GM18907 (cell line): Measurements from ENCODE around the gene PLD1.
"Not testable (repeated sequence)": the region's sequence is repeated elsewhere in the genome, so short reads cannot be mapped to it uniquely, and the experiment has no call there.

ENCODE experiments used
- ATAC-seq: cut with Tn5 transposase; IDR thresholded peaks from one replicate; pipeline ENCODE4 v1.9.1; 2021; ENCODE audit warnings: mild to moderate bottlenecking, moderate library complexity; ENCODE audit not compliant: unreplicated experiment

The PLD1 gene

GRCh38 chr3:171821044-171821443, 10.8 kb upstream of the PLD1 start:
- ATAC-seq: no peak

GRCh38 chr3:171817074-171817800, 7.0 kb upstream of the PLD1 start:
- no peak for ATAC-seq

- no peak for ATAC-seq
Measured at GRCh38 chr3:171815973-171816595, 5.8 kb upstream of the PLD1 start.

- not testable (repeated sequence) for ATAC-seq
Measured at GRCh38 chr3:171814662-171815061, 4.4 kb upstream of the PLD1 start.

GRCh38 chr3:171813897-171814460, 3.7 kb upstream of the PLD1 start:
- ATAC-seq: peak; percentile 32

- no peak for ATAC-seq
Measured at GRCh38 chr3:171813278-171813896, 3.1 kb upstream of the PLD1 start.

- no peak for ATAC-seq
Measured at GRCh38 chr3:171812811-171813210, 2.5 kb upstream of the PLD1 start.

- ATAC-seq: no peak
Measured at GRCh38 chr3:171811913-171812335, 1.6 kb upstream of the PLD1 start.

GRCh38 chr3:171811295-171811912, 1.1 kb upstream of the PLD1 start:
- no peak for ATAC-seq

- ATAC-seq: no peak
Measured at GRCh38 chr3:171810629-171811294, 479 bp upstream of the PLD1 start.

GRCh38 chr3:171809611-171809860, 747 bp downstream of the PLD1 start:
- ATAC-seq: peak; percentile 42

GRCh38 chr3:171807806-171808205, 2.5 kb downstream of the PLD1 start:
- ATAC-seq: no peak

- ATAC-seq: no peak
Measured at GRCh38 chr3:171807129-171807675, 3.1 kb downstream of the PLD1 start.

- no peak for ATAC-seq
Measured at GRCh38 chr3:171806200-171807128, 3.8 kb downstream of the PLD1 start.

- ATAC-seq: no peak
Measured at GRCh38 chr3:171805687-171806086, 4.6 kb downstream of the PLD1 start.

- ATAC-seq: no peak
Measured at GRCh38 chr3:171804618-171805389, 5.5 kb downstream of the PLD1 start.

GRCh38 chr3:171803044-171803443, 7.2 kb downstream of the PLD1 start:
- no peak for ATAC-seq

- ATAC-seq: peak; percentile 43
Measured at GRCh38 chr3:171802590-171802956, 7.7 kb downstream of the PLD1 start.
